ENCODE data around the gene RCAN1. TPM values are rescaled to one million over a fixed set of nuclear protein-coding genes. Genes with fewer than 3 reads are reported as not detected.

Gene RCAN1
- total and polyA plus RNA-seq, 9 of the 15 experiments (the other 6 are each of a cell fraction or from before 2014, with no cell fraction given) = 4.4 to 16.5 (median 12.3) TPM

GRCh38 chr21:34531399-34531798 lies 83.5 kb downstream of the RCAN1 start (continued):
- TF ChIP-seq, protein P1, sequence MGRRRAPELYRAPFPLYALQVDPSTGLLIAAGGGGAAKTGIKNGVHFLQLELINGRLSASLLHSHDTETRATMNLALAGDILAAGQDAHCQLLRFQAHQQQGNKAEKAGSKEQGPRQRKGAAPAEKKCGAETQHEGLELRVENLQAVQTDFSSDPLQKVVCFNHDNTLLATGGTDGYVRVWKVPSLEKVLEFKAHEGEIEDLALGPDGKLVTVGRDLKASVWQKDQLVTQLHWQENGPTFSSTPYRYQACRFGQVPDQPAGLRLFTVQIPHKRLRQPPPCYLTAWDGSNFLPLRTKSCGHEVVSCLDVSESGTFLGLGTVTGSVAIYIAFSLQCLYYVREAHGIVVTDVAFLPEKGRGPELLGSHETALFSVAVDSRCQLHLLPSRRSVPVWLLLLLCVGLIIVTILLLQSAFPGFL (CRISPR knock-in tag; IDR thresholded peaks at IDR 0.05) = no peak
- no peak for TF ChIP-seq ARID2 (IDR thresholded peaks at IDR 0.05)

DNA sequence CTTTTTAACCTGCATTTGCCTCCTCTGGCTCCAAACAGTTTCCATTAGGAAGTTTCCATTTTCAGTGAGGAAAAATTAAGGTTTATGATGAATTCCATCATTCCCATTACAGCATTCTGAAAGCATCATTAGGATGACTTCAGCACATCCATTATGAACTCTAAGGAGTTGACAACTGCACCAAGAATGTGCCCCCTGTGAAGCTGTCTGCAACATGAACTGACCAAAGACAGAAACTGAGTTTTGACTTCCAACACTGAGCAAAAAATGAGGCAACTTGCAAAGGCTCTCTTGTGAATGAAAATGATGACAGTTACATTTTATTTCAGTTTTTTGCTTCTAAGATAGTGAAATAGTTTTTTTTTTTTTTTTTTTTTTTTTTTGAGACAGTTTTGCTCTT lies 84.7 kb downstream of the RCAN1 start:
- ChIA-PET CTCF (ENCODE audit: low intra/inter-chr PET ratio) (interaction anchor here (0.8 kb wide), 1 partner anchor 24 kb away, joined by 3 read pairs; no protein-coding TSS in a partner anchor), POLR2A (no interaction called here)
- Histone ChIP-seq H3K36me3 (ENCODE audit: control insufficient read depth, insufficient read depth, low read length) (no peaks in the 10 kb centered on the region), H3K4me2 (ENCODE audit: insufficient read depth, low read length) (no peak overlapping the region), H3K4me1 (replicated peaks in 1 of 2; ENCODE audit: control insufficient read depth in 2 of 2, insufficient read depth in 2 of 2, low read length in 2 of 2) (no peaks in the 10 kb centered on the region; a peak in 1 of 5 replicates), H2AFZ (ENCODE audit: low read depth, low read length) (no peak overlapping the region), H3K27me3 (ENCODE audit: control insufficient read depth in 2 of 2, insufficient read depth in 2 of 2, low read length in 2 of 2) (peaks cover 3 to 18% of the 10 kb centered on the region in 2 experiments; a peak in 4 of 5 replicates), H3K9me1 (ENCODE audit: control insufficient read depth, insufficient read depth, low read length) (no peaks in the 10 kb centered on the region), H3K4me3 (no peak overlapping the region), H3K79me2 (ENCODE audit: control insufficient read depth, insufficient read depth, low read length) (no peaks in the 10 kb centered on the region), H3K9ac (ENCODE audit: insufficient read depth in 1 of 2, low read depth in 2 of 2, low read length in 2 of 2) (no peak overlapping the region), H3K9me3 (replicated peaks; ENCODE audit: control insufficient read depth, insufficient read depth, low read depth, low read length) (no peaks in the 10 kb centered on the region), H3K27ac (ENCODE audit: extremely low read depth, low read depth, low read length) (no peak overlapping the region), H4K20me1 (replicated peaks; ENCODE audit: control insufficient read depth, insufficient read depth, low read length) (no peaks in the 10 kb centered on the region)
- DNase-seq (ENCODE audit: extremely low read depth in 1 of 4, low spot score in 3 of 4) (no peak), FAIRE-seq (no peak), ATAC-seq (no peak)
- no TSS peak for BruUV-seq (replicated peaks)
- intact Hi-C loops (cut with micrococcal nuclease) = no loop called here
- TF ChIP-seq PURB (CRISPR knock-in tag; IDR thresholded peaks at IDR 0.05; ENCODE audit: low read depth) = no peak
- TF ChIP-seq PRMT5 (CRISPR knock-in tag; IDR thresholded peaks at IDR 0.05) = no peak
- TF ChIP-seq ZNF253 (CRISPR knock-in tag; conservative IDR thresholded peaks at IDR 0.05) = no peak
- TF ChIP-seq CEBPB (tag; IDR thresholded peaks at IDR 0.05) = no peak
- TF ChIP-seq, protein P2, sequence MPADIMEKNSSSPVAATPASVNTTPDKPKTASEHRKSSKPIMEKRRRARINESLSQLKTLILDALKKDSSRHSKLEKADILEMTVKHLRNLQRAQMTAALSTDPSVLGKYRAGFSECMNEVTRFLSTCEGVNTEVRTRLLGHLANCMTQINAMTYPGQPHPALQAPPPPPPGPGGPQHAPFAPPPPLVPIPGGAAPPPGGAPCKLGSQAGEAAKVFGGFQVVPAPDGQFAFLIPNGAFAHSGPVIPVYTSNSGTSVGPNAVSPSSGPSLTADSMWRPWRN (IDR thresholded peaks at IDR 0.05; ENCODE audit: low read depth) = no peak
- TF ChIP-seq ZZZ3 (IDR thresholded peaks at IDR 0.05) = no peak
- TF ChIP-seq SMC3 (conservative IDR thresholded peaks at IDR 0.05; ENCODE audit: insufficient read depth, low read depth, low read length) = no peak
- no peak for TF ChIP-seq STAT5B (CRISPR knock-in tag; IDR thresholded peaks at IDR 0.05)
- TF ChIP-seq SIRT6 (IDR thresholded peaks at IDR 0.05; ENCODE audit: low read depth, low read length) = no peak
- no peak for TF ChIP-seq SMAD2 (IDR thresholded peaks at IDR 0.05; ENCODE audit: low read depth, low read length)
- no peak for TF ChIP-seq U2AF1 (optimal IDR thresholded peaks at IDR 0.05; ENCODE audit: low read depth, low read length)
- no peak for TF ChIP-seq TAF7 (tag; IDR thresholded peaks at IDR 0.05)
- TF ChIP-seq NUFIP1 (IDR thresholded peaks at IDR 0.05; ENCODE audit: partially characterized antibody) = no peak
- no peak for TF ChIP-seq RBM25 (IDR thresholded peaks at IDR 0.05; ENCODE audit: low read depth, low read length, severe bottlenecking)
- no peak for TF ChIP-seq EP300 (IDR thresholded peaks at IDR 0.05; ENCODE audit: low read length)
- in situ Hi-C loops (cut with MboI) = no loop called here
